H1 (cell line): ENCODE measurements around the gene IL19. TPM values are rescaled to one million over a fixed set of nuclear protein-coding genes. Genes with fewer than 3 reads are reported as not detected.

ENCODE experiments used
- CTCF ChIA-PET: fragments of 300-600 bp; sonication (Branson Sonifier 250); formaldehyde crosslinking; loops from one replicate; lab custom pipeline; 2021; ENCODE audit not compliant: partially characterized antibody; lab: Charles Lee
- POLR2A ChIA-PET: fragments of 300-600 bp; sonication (Branson Sonifier 250); formaldehyde crosslinking; loops from one replicate; lab custom pipeline; 2021; ENCODE audit warnings: inconsistent platforms; ENCODE audit not compliant: partially characterized antibody; lab: Charles Lee
- DNase-seq, 2 experiments: peaks; one replicate each; pipeline versions ENCODE4 v3.0.0 to v3.0.0-alpha.2; 2010 to 2022; ENCODE audit warnings: low spot score in 2 of 2, low read depth in 1 of 2, mixed read lengths in 1 of 2
- FAIRE-seq: peaks from 2 replicates; lab custom pipeline; 2011; peaks lifted over from hg19 to GRCh38; lab: Jason Lieb, UNC
- H2AFZ ChIP-seq: 2 replicates; pipeline ENCODE4 v1.8.1; 2012; ENCODE audit warnings: low read length, inconsistent platforms
- H2AK5ac ChIP-seq: 2 replicates; pipeline ENCODE4 v1.6.1; 2013; ENCODE audit warnings: low read depth, low read length
- H2BK120ac ChIP-seq: replicated peaks from 2 replicates; pipeline ENCODE3; 2013; ENCODE audit warnings: low read depth, low read length, inconsistent platforms
- H2BK12ac ChIP-seq: 2 replicates; pipeline ENCODE4 v1.6.1; 2013; ENCODE audit warnings: low read depth, low read length
- H2BK15ac ChIP-seq: 2 replicates; pipeline ENCODE4 v1.6.1; 2013; ENCODE audit warnings: low read length
- H2BK20ac ChIP-seq: 2 replicates; pipeline ENCODE4 v1.6.1; 2013; ENCODE audit warnings: low read length
- H2BK5ac ChIP-seq: 2 replicates; pipeline ENCODE4 v1.6.1; 2013; ENCODE audit warnings: low read depth, low read length
- H3K14ac ChIP-seq: 2 replicates; pipeline ENCODE4 v1.6.1; 2013; ENCODE audit warnings: inconsistent platforms; ENCODE audit not compliant: insufficient read length
- H3K18ac ChIP-seq: 2 replicates; pipeline ENCODE4 v1.6.1; 2013; ENCODE audit warnings: low read length; ENCODE audit errors: extremely low read depth
- H3K23ac ChIP-seq: 2 replicates; pipeline ENCODE4 v1.6.1; 2013; ENCODE audit warnings: inconsistent platforms; ENCODE audit not compliant: insufficient read length
- H3K23me2 ChIP-seq: 2 replicates; pipeline ENCODE4 v1.6.1; 2013; ENCODE audit warnings: low read depth, low read length
- H3K27ac ChIP-seq: 2 replicates; pipeline ENCODE4 v1.6.1; 2011; ENCODE audit warnings: low read depth, low read length, inconsistent platforms
- H3K27me3 ChIP-seq, 4 experiments: replicated peaks in 1 of 4; 1 replicate in 1 of 4; 2 replicates in 3 of 4; pipeline versions ENCODE4 v1.6.1 to v1.8.1; 2011 to 2013; ENCODE audit warnings: low read length in 3 of 4, mild to moderate bottlenecking in 3 of 4, inconsistent platforms in 2 of 4, mixed read lengths in 2 of 4, moderate library complexity in 1 of 4; ENCODE audit not compliant: control insufficient read depth in 3 of 4, insufficient read depth in 3 of 4; ENCODE audit errors: extremely low read depth in 1 of 4
- H3K36me3 ChIP-seq, 4 experiments: 2 replicates each; pipeline versions ENCODE4 v1.6.1 to v1.8.1; 2011 to 2013; ENCODE audit warnings: mild to moderate bottlenecking in 4 of 4, low read length in 3 of 4, moderate library complexity in 2 of 4, control low read depth in 1 of 4, inconsistent platforms in 1 of 4; ENCODE audit not compliant: insufficient read depth in 4 of 4, control insufficient read depth in 2 of 4
- H3K4ac ChIP-seq: replicated peaks from 2 replicates; pipeline ENCODE3; 2013; ENCODE audit warnings: low read length, low read depth, mixed read lengths, inconsistent platforms; ENCODE audit not compliant: insufficient read length
- H3K4me1 ChIP-seq, 4 experiments: replicated peaks in 1 of 4; 1 replicate in 1 of 4; 2 replicates in 3 of 4; pipeline versions ENCODE4 v1.6.1 to v1.8.1; 2011 to 2013; ENCODE audit warnings: low read length in 3 of 4, inconsistent platforms in 2 of 4, mixed read lengths in 1 of 4; ENCODE audit not compliant: insufficient read depth in 4 of 4, control insufficient read depth in 3 of 4
- H3K4me2 ChIP-seq, 2 experiments: 2 replicates each; pipeline versions ENCODE4 v1.6.1 to v1.8.1; 2011 to 2013; ENCODE audit warnings: low read depth in 2 of 2, low read length in 2 of 2, control low read depth in 1 of 2, inconsistent platforms in 1 of 2, mild to moderate bottlenecking in 1 of 2; ENCODE audit not compliant: insufficient read depth in 1 of 2
- H3K4me3 ChIP-seq, 4 experiments: fragments of 200-600, 300-600 bp in 1 of 4; sonication (generic), shearing (Covaris generic), sonication (Bioruptor Twin) in 1 of 4; 2 replicates each; pipeline versions ENCODE4 v1.5.1 to v1.8.1; 2011 to 2016; ENCODE audit warnings: low read length in 4 of 4, low read depth in 3 of 4, control low read depth in 2 of 4, inconsistent platforms in 2 of 4, mild to moderate bottlenecking in 2 of 4, mixed read lengths in 1 of 4, moderate library complexity in 1 of 4; ENCODE audit not compliant: insufficient read depth in 2 of 4; ENCODE audit errors: extremely low read depth in 1 of 4
- H3K56ac ChIP-seq: replicated peaks from 2 replicates; pipeline ENCODE3; 2013; ENCODE audit warnings: low read depth, mild to moderate bottlenecking, mixed read lengths, low read length, inconsistent platforms; ENCODE audit not compliant: insufficient read length
- H3K79me1 ChIP-seq: 2 replicates; pipeline ENCODE4 v1.6.1; 2013; ENCODE audit warnings: low read depth, low read length, control low read depth
- H3K79me2 ChIP-seq, 2 experiments: 2 replicates each; pipeline versions ENCODE4 v1.6.1 to v1.8.1; 2012 to 2013; ENCODE audit warnings: low read length in 2 of 2, mild to moderate bottlenecking in 2 of 2, inconsistent platforms in 1 of 2; ENCODE audit not compliant: insufficient read depth in 2 of 2, control insufficient read depth in 1 of 2
- H3K9ac ChIP-seq, 4 experiments: replicated peaks in 1 of 4; 1 replicate in 1 of 4; 2 replicates in 3 of 4; pipeline versions ENCODE4 v1.6.1 to v1.8.1; 2011 to 2013; ENCODE audit warnings: low read depth in 3 of 4, low read length in 3 of 4, control low read depth in 2 of 4, mild to moderate bottlenecking in 2 of 4, moderate library complexity in 2 of 4, inconsistent platforms in 1 of 4; ENCODE audit errors: extremely low read depth in 1 of 4
- H3K9me3 ChIP-seq, 2 experiments: 2 replicates each; pipeline versions ENCODE4 v1.6.1 to v1.8.1; 2012 to 2013; ENCODE audit warnings: mild to moderate bottlenecking in 2 of 2, moderate library complexity in 2 of 2, control low read depth in 1 of 2, inconsistent platforms in 1 of 2, low read depth in 1 of 2, low read length in 1 of 2, mixed read lengths in 1 of 2; ENCODE audit not compliant: insufficient read depth in 2 of 2
- H4K20me1 ChIP-seq, 2 experiments: replicated peaks in 1 of 2; 2 replicates each; pipeline versions ENCODE3 to v1.8.1; 2011 to 2013; ENCODE audit warnings: inconsistent platforms in 2 of 2, low read length in 2 of 2, mild to moderate bottlenecking in 1 of 2; ENCODE audit not compliant: insufficient read depth in 2 of 2, control insufficient read depth in 1 of 2
- H4K5ac ChIP-seq: 2 replicates; pipeline ENCODE4 v1.6.1; 2013; ENCODE audit warnings: low read length, low read depth, mixed read lengths, inconsistent platforms; ENCODE audit not compliant: insufficient read length
- H4K8ac ChIP-seq: 2 replicates; pipeline ENCODE4 v1.8.0; 2013; ENCODE audit warnings: mild to moderate bottlenecking, moderate library complexity, low read length, inconsistent platforms; ENCODE audit not compliant: insufficient read depth; ENCODE audit errors: extremely low read depth
- H4K91ac ChIP-seq: replicated peaks from 2 replicates; pipeline ENCODE3; 2013; ENCODE audit warnings: low read length, mixed read lengths, inconsistent platforms; ENCODE audit not compliant: insufficient read length
- BRCA1 ChIP-seq: IDR thresholded peaks from 2 replicates; pipeline ENCODE4 v1.6.1; 2012; ENCODE audit warnings: low read depth, low read length, improper control_type of control experiment
- CHD1 ChIP-seq: IDR thresholded peaks from 2 replicates; pipeline ENCODE4 v1.6.1; 2012; ENCODE audit warnings: low read depth, low read length, improper control_type of control experiment
- POLR2A ChIP-seq, 2 experiments: IDR thresholded peaks; 1 replicate in 1 of 2; 2 replicates in 1 of 2; pipeline ENCODE4 v1.6.1; 2011; ENCODE audit warnings: low read depth in 2 of 2, low read length in 2 of 2, mild to moderate bottlenecking in 2 of 2; ENCODE audit errors: control extremely low read depth in 1 of 2
- RAD21 ChIP-seq, 2 experiments: IDR thresholded peaks in 1 of 2; conservative IDR thresholded peaks in 1 of 2; 2 replicates each; pipeline ENCODE4 v1.6.1; 2011; ENCODE audit warnings: low read depth in 2 of 2, low read length in 2 of 2, improper control_type of control experiment in 1 of 2, inconsistent platforms in 1 of 2, mild to moderate bottlenecking in 1 of 2, moderate library complexity in 1 of 2
- TBP ChIP-seq: IDR thresholded peaks from 2 replicates; pipeline ENCODE4 v1.6.1; 2011; ENCODE audit warnings: low read depth, low read length, improper control_type of control experiment
- WGBS, 2 experiments: shearing (Covaris generic) in 1 of 2; methylation state at CpG; one replicate each; pipeline versions ENCODE4 v1.1.6 to v1.1.7; 2013 to 2015; ENCODE audit warnings: low lambda C conversion rate in 2 of 2, mixed read lengths in 2 of 2, inconsistent platforms in 1 of 2, low coverage in 1 of 2, missing lambda C conversion rate in 1 of 2; ENCODE audit not compliant: insufficient replicate concordance in 2 of 2, insufficient coverage in 1 of 2, insufficient read length in 1 of 2; ENCODE audit errors: extremely low coverage in 1 of 2, missing lambda C conversion rate in 1 of 2; 5-methylcytosine and 5-hydroxymethylcytosine counted together
- polyA plus RNA-seq, 7 experiments: library from polyadenylated mRNA; depleted of rRNA in 3 of 7; stranded (reverse) in 5 of 7; unstranded in 2 of 7; fragments of >200 nt in 5 of 7; fragments of 200-250 nt in 2 of 7; gene quantifications; 1 replicate in 5 of 7; 2 replicates in 1 of 7; 4 replicates in 1 of 7; pipeline versions ENCODE4 v1.2.1 to v1.2.3, GENCODE V29; 2011 to 2013; ENCODE audit warnings: missing spikeins in 2 of 7, mixed read lengths in 2 of 7
- total RNA-seq: library from RNA; stranded (reverse); fragmentation: NEBNext Ultra II Directional; extraction: Animal tissue kit (Norgen Biotek cat#: 25700); gene quantifications from 2 replicates; pipeline ENCODE4 v1.2.1, GENCODE V29; 2021
- TF ChIP-seq, protein P1 (sequence below), 3 experiments: IDR thresholded peaks; 1 replicate in 2 of 3; 2 replicates in 1 of 3; pipeline versions ENCODE4 v1.5.1 to v1.6.1; 2011; ENCODE audit warnings: low read length in 3 of 3, mild to moderate bottlenecking in 3 of 3, inconsistent platforms in 2 of 3, low read depth in 1 of 3, moderate library complexity in 1 of 3; ENCODE audit not compliant: insufficient read depth in 1 of 3; ENCODE audit errors: control extremely low read depth in 1 of 3

The IL19 gene
- total and polyA plus RNA-seq, 2 of the 8 experiments (the other 6 are each of a cell fraction or from before 2014, with no cell fraction given), result not detected

DNA sequence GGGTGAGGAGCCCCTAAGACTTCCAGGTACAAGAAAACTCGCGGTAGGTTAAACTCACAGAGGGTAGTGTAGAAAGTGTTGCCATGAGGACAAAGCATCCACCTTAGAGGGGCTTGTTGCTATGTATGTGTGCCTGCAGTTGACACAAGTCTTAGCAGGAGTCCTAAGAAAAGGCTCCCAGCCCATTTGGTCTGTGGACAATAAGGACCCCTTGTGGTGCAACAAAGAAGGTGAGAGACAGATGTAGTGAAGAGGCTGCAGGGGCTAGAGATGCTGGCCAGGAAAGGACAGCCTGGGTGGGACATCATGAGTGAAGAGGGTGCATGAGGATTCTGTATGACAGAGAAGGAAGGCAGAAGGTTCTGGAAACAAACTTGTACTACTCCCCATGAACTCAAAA is 38.0 kb downstream of the IL19 start:
- H3K4me3 ChIP-seq, result no peak overlapping the region
- H2AK5ac ChIP-seq, result no peak overlapping the region
- no peak overlapping the region for H3K18ac ChIP-seq
- no peaks in the 10 kb centered on the region for H3K79me1 ChIP-seq
- CTCF ChIA-PET, result interaction anchor here (0.7 to 5.9 kb wide), 38 partner anchors 10 to 337 kb away, joined by 3 to 57 read pairs (median 5); partner anchors contain the start of gene IL19
- no peak overlapping the region for H2AFZ ChIP-seq
- no peak overlapping the region for H3K23ac ChIP-seq
- no peak overlapping the region for H2BK12ac ChIP-seq
- no peak overlapping the region for H3K4me2 ChIP-seq
- no peak for TF ChIP-seq CHD1
- TF ChIP-seq POLR2A (IDR thresholded peaks at IDR 0.05; ENCODE audit: control extremely low read depth in 1 of 2, low read depth in 2 of 2, low read length in 2 of 2), result no peak
- TF ChIP-seq, protein P1, sequence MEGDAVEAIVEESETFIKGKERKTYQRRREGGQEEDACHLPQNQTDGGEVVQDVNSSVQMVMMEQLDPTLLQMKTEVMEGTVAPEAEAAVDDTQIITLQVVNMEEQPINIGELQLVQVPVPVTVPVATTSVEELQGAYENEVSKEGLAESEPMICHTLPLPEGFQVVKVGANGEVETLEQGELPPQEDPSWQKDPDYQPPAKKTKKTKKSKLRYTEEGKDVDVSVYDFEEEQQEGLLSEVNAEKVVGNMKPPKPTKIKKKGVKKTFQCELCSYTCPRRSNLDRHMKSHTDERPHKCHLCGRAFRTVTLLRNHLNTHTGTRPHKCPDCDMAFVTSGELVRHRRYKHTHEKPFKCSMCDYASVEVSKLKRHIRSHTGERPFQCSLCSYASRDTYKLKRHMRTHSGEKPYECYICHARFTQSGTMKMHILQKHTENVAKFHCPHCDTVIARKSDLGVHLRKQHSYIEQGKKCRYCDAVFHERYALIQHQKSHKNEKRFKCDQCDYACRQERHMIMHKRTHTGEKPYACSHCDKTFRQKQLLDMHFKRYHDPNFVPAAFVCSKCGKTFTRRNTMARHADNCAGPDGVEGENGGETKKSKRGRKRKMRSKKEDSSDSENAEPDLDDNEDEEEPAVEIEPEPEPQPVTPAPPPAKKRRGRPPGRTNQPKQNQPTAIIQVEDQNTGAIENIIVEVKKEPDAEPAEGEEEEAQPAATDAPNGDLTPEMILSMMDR (IDR thresholded peaks at IDR 0.05; ENCODE audit: control extremely low read depth in 1 of 3, insufficient read depth in 1 of 3, low read depth in 1 of 3, low read length in 3 of 3), result peak; percentile 6 to 53 (median 44)
- peak; percentile 62 to 73 for TF ChIP-seq RAD21 (IDR thresholded peaks at IDR 0.05 in 1 of 2, conservative IDR thresholded peaks at IDR 0.05 in 1 of 2; ENCODE audit: low read depth in 2 of 2, low read length in 2 of 2)
- TF ChIP-seq BRCA1, result no peak
- no peak for TF ChIP-seq TBP
- TF ChIP-seq, all 59 proteins: peak for 2
- H2BK20ac ChIP-seq, result no peak overlapping the region
- no peak overlapping the region for H4K8ac ChIP-seq
- H4K5ac ChIP-seq, result no peak overlapping the region
- POLR2A ChIA-PET, result no interaction called here
- 83% methylated on average over 2 of the region's 2 CpGs; no CpG with 5 or more reads in 1 of the 2 experiments for WGBS, 2 experiments
- no peaks in the 10 kb centered on the region for H3K79me2 ChIP-seq
- FAIRE-seq, result no peak
- H3K4ac ChIP-seq, result no peak overlapping the region
- H3K27ac ChIP-seq, result no peak overlapping the region
- H3K9ac ChIP-seq, result no peak overlapping the region
- H3K27me3 ChIP-seq, result no peaks in the 10 kb centered on the region
- no peaks in the 10 kb centered on the region for H4K20me1 ChIP-seq
- no peaks in the 10 kb centered on the region for H3K36me3 ChIP-seq
- H4K91ac ChIP-seq, result no peak overlapping the region
- no peak for DNase-seq
- H3K23me2 ChIP-seq, result no peaks in the 10 kb centered on the region
- no peaks in the 10 kb centered on the region for H3K4me1 ChIP-seq
- H3K14ac ChIP-seq, result no peak overlapping the region
- H2BK120ac ChIP-seq, result no peak overlapping the region
- H2BK5ac ChIP-seq, result no peak overlapping the region
- no peak overlapping the region for H2BK15ac ChIP-seq
- H3K56ac ChIP-seq, result no peak overlapping the region
- H3K9me3 ChIP-seq, result peaks cover 0 to 5% of the 10 kb centered on the region in 2 experiments; a peak in 1 of 4 replicates
